SK-N-SH treated with all-trans-retinoic acid at 6 μM for 48 hours (cell line): Measurements from ENCODE around the gene CD300C.

Experiments
- ATAC-seq: fragments of 200-7000 bp; cut with Tn5 transposase; 3 replicates; pipeline ENCODE4 v1.9.1; 2020; ENCODE audit warnings: mild to moderate bottlenecking, moderate library complexity
- ARNTL ChIP-seq: fragments of 450-650 bp; formaldehyde crosslinking; IDR thresholded peaks from 2 replicates; pipeline ENCODE4 v1.5.0; 2020; ENCODE audit warnings: low read depth, mild to moderate bottlenecking, moderate library complexity, borderline replicate concordance
- BACH2 ChIP-seq: fragments of 250-450 bp; sonication (Bioruptor Pico); IDR thresholded peaks from 2 replicates; pipeline ENCODE4 v1.9.0; 2021; ENCODE audit warnings: mild to moderate bottlenecking, borderline replicate concordance
- CSDC2 ChIP-seq: fragments of 250-450 bp; sonication (Bioruptor Pico); IDR thresholded peaks from 2 replicates; pipeline ENCODE4 v1.5.0; 2020; ENCODE audit warnings: mild to moderate bottlenecking, moderate library complexity
- ESRRG ChIP-seq: fragments of 250-450 bp; sonication (Bioruptor Pico); IDR thresholded peaks from 2 replicates; pipeline ENCODE4 v1.6.1; 2021; ENCODE audit warnings: mild to moderate bottlenecking
- GLIS3 ChIP-seq: fragments of 250-450 bp; sonication (Bioruptor Pico); IDR thresholded peaks from 2 replicates; pipeline ENCODE4 v1.5.0; 2020; ENCODE audit warnings: mild to moderate bottlenecking, moderate library complexity
- ISL1 ChIP-seq: fragments of 250-450 bp; sonication (Bioruptor Pico); IDR thresholded peaks from 2 replicates; pipeline ENCODE4 v2.1.2; 2022; ENCODE audit warnings: mild to moderate bottlenecking, moderate library complexity
- OSR1 ChIP-seq: fragments of 250-450 bp; sonication (Bioruptor Pico); IDR thresholded peaks from 2 replicates; pipeline ENCODE4 v1.8.0; 2022; ENCODE audit warnings: moderate library complexity, mild to moderate bottlenecking, inconsistent platforms
- PATZ1 ChIP-seq: fragments of 250-450 bp; sonication (Bioruptor Pico); IDR thresholded peaks from 2 replicates; pipeline ENCODE4 v1.8.0; 2020; ENCODE audit warnings: mild to moderate bottlenecking, moderate library complexity, borderline replicate concordance
- POU6F1 ChIP-seq: fragments of 250-450 bp; sonication (Bioruptor Pico); IDR thresholded peaks from 2 replicates; pipeline ENCODE4 v1.8.0; 2021; ENCODE audit warnings: low read depth, mild to moderate bottlenecking, moderate library complexity, borderline replicate concordance
- PPARA ChIP-seq: fragments of 250-450 bp; sonication (Bioruptor Pico); IDR thresholded peaks from 2 replicates; pipeline ENCODE4 v1.5.0; 2020; ENCODE audit warnings: mild to moderate bottlenecking, borderline replicate concordance
- RARB ChIP-seq: fragments of 250-450 bp; sonication (Bioruptor Pico); IDR thresholded peaks from 2 replicates; pipeline ENCODE4 v1.8.0; 2021; ENCODE audit warnings: mild to moderate bottlenecking, moderate library complexity
- SNAI2 ChIP-seq: fragments of 250-450 bp; sonication (Bioruptor Pico); IDR thresholded peaks from 2 replicates; pipeline ENCODE4 v1.5.0; 2020; ENCODE audit warnings: mild to moderate bottlenecking, moderate library complexity
- TCF4 ChIP-seq: fragments of 250-450 bp; sonication (Bioruptor Pico); IDR thresholded peaks from 2 replicates; pipeline ENCODE4 v1.8.0; 2021; ENCODE audit warnings: mild to moderate bottlenecking, moderate library complexity, borderline replicate concordance
- TOX ChIP-seq: fragments of 250-450 bp; sonication (Bioruptor Pico); IDR thresholded peaks from 2 replicates; pipeline ENCODE4 v1.8.0; 2021; ENCODE audit warnings: mild to moderate bottlenecking, moderate library complexity, borderline replicate concordance
- TSHZ2 ChIP-seq: fragments of 250-450 bp; sonication (Bioruptor Pico); IDR thresholded peaks from 2 replicates; pipeline ENCODE4 v1.5.0; 2020; ENCODE audit warnings: mild to moderate bottlenecking, moderate library complexity
- ZC3H10 ChIP-seq: fragments of 250-450 bp; sonication (Bioruptor Pico); IDR thresholded peaks from 2 replicates; pipeline ENCODE4 v1.5.1; 2021; ENCODE audit warnings: mild to moderate bottlenecking, moderate library complexity
- ZFP3 ChIP-seq: fragments of 250-450 bp; sonication (Bioruptor Pico); IDR thresholded peaks from 2 replicates; pipeline ENCODE4 v1.5.0; 2020; ENCODE audit warnings: mild to moderate bottlenecking, moderate library complexity
- ZFP30 ChIP-seq: fragments of 450-650 bp; formaldehyde crosslinking; IDR thresholded peaks from 2 replicates; pipeline ENCODE4 v1.5.0; 2022; ENCODE audit warnings: mild to moderate bottlenecking, moderate library complexity
- ZNF565 ChIP-seq: fragments of 450-650 bp; formaldehyde crosslinking; conservative IDR thresholded peaks from 2 replicates; pipeline ENCODE4 v1.5.0; 2020; ENCODE audit warnings: low read depth, mild to moderate bottlenecking, moderate library complexity
- ZNF70 ChIP-seq: fragments of 450-650 bp; formaldehyde crosslinking; IDR thresholded peaks from 2 replicates; pipeline ENCODE4 v1.5.0; 2020; ENCODE audit warnings: mild to moderate bottlenecking, moderate library complexity
- ZNF8 ChIP-seq: fragments of 450-650 bp; formaldehyde crosslinking; IDR thresholded peaks from 2 replicates; pipeline ENCODE4 v1.5.0; 2020; ENCODE audit warnings: mild to moderate bottlenecking, moderate library complexity
- TF ChIP-seq, protein P1 (sequence below): fragments of 250-450 bp; sonication (Bioruptor Pico); IDR thresholded peaks from 2 replicates; pipeline ENCODE4 v1.5.1; 2021; ENCODE audit warnings: mild to moderate bottlenecking, moderate library complexity
- TF ChIP-seq, protein P2 (sequence below): fragments of 250-450 bp; sonication (Bioruptor Pico); IDR thresholded peaks from 2 replicates; pipeline ENCODE4 v1.5.1; 2020; ENCODE audit warnings: low read depth, mild to moderate bottlenecking, moderate library complexity

The CD300C gene

GRCh38 chr17:74555427-74555940 lies 9.6 kb upstream of the CD300C start:
- no peak for TF ChIP-seq ZNF565 (CRISPR knock-in tag)
- no peak for TF ChIP-seq ARNTL
- TF ChIP-seq RARB (CRISPR knock-in tag): no peak
- TF ChIP-seq ZC3H10 (CRISPR knock-in tag): no peak
- no peak for TF ChIP-seq ISL1 (CRISPR knock-in tag)
- no peak for TF ChIP-seq GLIS3 (CRISPR knock-in tag)
- no peak for TF ChIP-seq SNAI2 (CRISPR knock-in tag)
- TF ChIP-seq, protein P1, sequence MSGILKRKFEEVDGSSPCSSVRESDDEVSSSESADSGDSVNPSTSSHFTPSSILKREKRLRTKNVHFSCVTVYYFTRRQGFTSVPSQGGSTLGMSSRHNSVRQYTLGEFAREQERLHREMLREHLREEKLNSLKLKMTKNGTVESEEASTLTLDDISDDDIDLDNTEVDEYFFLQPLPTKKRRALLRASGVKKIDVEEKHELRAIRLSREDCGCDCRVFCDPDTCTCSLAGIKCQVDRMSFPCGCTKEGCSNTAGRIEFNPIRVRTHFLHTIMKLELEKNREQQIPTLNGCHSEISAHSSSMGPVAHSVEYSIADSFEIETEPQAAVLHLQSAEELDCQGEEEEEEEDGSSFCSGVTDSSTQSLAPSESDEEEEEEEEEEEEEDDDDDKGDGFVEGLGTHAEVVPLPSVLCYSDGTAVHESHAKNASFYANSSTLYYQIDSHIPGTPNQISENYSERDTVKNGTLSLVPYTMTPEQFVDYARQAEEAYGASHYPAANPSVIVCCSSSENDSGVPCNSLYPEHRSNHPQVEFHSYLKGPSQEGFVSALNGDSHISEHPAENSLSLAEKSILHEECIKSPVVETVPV (CRISPR knock-in tag): no peak
- TF ChIP-seq PPARA: no peak
- TF ChIP-seq CSDC2 (CRISPR knock-in tag): no peak
- TF ChIP-seq TSHZ2 (CRISPR knock-in tag): no peak
- no peak for TF ChIP-seq POU6F1 (CRISPR knock-in tag)
- TF ChIP-seq OSR1 (CRISPR knock-in tag): no peak
- TF ChIP-seq, protein P2, sequence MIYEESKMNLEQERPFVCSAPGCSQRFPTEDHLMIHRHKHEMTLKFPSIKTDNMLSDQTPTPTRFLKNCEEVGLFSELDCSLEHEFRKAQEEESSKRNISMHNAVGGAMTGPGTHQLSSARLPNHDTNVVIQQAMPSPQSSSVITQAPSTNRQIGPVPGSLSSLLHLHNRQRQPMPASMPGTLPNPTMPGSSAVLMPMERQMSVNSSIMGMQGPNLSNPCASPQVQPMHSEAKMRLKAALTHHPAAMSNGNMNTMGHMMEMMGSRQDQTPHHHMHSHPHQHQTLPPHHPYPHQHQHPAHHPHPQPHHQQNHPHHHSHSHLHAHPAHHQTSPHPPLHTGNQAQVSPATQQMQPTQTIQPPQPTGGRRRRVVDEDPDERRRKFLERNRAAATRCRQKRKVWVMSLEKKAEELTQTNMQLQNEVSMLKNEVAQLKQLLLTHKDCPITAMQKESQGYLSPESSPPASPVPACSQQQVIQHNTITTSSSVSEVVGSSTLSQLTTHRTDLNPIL: no peak
- TF ChIP-seq ESRRG: no peak
- TF ChIP-seq ZNF8 (CRISPR knock-in tag): no peak
- TF ChIP-seq ZFP30 (CRISPR knock-in tag): no peak
- TF ChIP-seq TOX (CRISPR knock-in tag): no peak
- no peak for TF ChIP-seq PATZ1
- no peak for TF ChIP-seq ZNF70 (CRISPR knock-in tag)
- ATAC-seq: no peak

DNA sequence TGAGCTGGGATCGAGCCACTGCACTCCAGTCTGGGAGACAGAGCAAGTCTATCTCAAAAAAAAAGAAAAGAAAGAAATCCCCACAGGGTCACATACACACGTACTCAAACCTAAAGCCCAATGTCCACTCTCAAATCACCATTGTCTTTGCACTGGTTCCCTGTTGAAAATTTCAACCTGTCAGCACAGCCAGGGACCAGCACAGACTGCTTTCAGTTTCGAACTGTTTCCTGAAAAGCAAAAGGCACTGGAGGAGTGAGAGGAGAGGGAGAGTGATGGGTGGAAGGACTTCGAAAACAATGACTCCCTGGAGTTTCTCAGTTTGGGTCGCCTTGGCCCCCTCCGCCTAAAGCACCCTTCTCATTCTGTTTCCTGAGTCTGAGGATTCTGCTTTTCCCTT lies 9.0 kb upstream of the CD300C start:
- no peak for ATAC-seq
- TF ChIP-seq ZFP30 (CRISPR knock-in tag) (no peak), PPARA (no peak), BACH2 (CRISPR knock-in tag) (no peak), SNAI2 (CRISPR knock-in tag) (no peak)
- TF ChIP-seq, protein P2: no peak

- ATAC-seq: no peak
- TF ChIP-seq CSDC2 (CRISPR knock-in tag) (no peak), TSHZ2 (CRISPR knock-in tag) (no peak), OSR1 (CRISPR knock-in tag) (no peak), ZC3H10 (CRISPR knock-in tag) (no peak), PPARA (no peak), ZFP3 (CRISPR knock-in tag) (no peak), ZNF70 (CRISPR knock-in tag) (no peak), TCF4 (no peak), ZNF565 (CRISPR knock-in tag) (no peak), ARNTL (no peak), ESRRG (no peak), GLIS3 (CRISPR knock-in tag) (no peak), RARB (CRISPR knock-in tag) (no peak)
- TF ChIP-seq, protein P2: no peak
Observed at GRCh38 chr17:74552037-74552436, 6.1 kb upstream of the CD300C start.
